Epithelial cell of proximal tubule (primary cell): ENCODE measurements around the gene SIK3. TPM values are rescaled to one million over a fixed set of nuclear protein-coding genes. Genes with fewer than 3 reads are reported as not detected.
"Not testable (repeated sequence)": the region's sequence is repeated elsewhere in the genome, so short reads cannot be mapped to it uniquely, and the experiment has no call there.

ENCODE experiments used
- DNase-seq: peaks from one replicate; pipeline ENCODE4 v3.0.0-alpha.2; 2011; ENCODE audit warnings: low read depth
- H3K4me3 ChIP-seq: 2 replicates; pipeline ENCODE4 v1.5.1; 2011; ENCODE audit warnings: low read depth, mild to moderate bottlenecking, low read length
- total RNA-seq: library from RNA; depleted of rRNA; stranded (reverse); fragments of >200 nt; gene quantifications from 2 replicates; pipeline ENCODE4 v1.2.3, GENCODE V29; 2015
- TF ChIP-seq, protein P1 (sequence below): conservative IDR thresholded peaks from 2 replicates; pipeline ENCODE4 v1.5.1; 2012; ENCODE audit warnings: low read depth, mild to moderate bottlenecking, low read length

SIK3 gene
- total RNA-seq, 1 donor from 2014 or later, result 17.6 TPM

DNA sequence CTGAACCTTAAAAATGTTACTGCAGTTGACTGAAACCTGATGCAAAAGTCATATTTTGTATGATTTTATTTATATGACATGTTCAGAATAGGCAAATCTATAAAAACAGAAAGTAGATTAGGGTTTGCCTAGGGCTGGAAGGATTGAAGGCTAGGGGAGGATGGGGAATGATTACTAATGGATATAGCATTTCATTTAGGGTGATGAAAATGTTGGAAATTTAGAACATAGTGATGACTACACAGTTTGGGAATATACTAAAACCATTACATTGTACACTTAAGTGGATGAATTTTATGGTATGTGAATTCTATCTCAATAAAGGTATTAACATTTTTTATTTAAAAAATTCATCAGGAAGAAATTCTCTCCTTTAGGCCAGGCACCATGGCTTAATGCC is 22.9 kb upstream of the SIK3 start:
- TF ChIP-seq, protein P1, sequence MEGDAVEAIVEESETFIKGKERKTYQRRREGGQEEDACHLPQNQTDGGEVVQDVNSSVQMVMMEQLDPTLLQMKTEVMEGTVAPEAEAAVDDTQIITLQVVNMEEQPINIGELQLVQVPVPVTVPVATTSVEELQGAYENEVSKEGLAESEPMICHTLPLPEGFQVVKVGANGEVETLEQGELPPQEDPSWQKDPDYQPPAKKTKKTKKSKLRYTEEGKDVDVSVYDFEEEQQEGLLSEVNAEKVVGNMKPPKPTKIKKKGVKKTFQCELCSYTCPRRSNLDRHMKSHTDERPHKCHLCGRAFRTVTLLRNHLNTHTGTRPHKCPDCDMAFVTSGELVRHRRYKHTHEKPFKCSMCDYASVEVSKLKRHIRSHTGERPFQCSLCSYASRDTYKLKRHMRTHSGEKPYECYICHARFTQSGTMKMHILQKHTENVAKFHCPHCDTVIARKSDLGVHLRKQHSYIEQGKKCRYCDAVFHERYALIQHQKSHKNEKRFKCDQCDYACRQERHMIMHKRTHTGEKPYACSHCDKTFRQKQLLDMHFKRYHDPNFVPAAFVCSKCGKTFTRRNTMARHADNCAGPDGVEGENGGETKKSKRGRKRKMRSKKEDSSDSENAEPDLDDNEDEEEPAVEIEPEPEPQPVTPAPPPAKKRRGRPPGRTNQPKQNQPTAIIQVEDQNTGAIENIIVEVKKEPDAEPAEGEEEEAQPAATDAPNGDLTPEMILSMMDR, result no peak
- no peak overlapping the region for H3K4me3 ChIP-seq
- DNase-seq, result no peak

DNA sequence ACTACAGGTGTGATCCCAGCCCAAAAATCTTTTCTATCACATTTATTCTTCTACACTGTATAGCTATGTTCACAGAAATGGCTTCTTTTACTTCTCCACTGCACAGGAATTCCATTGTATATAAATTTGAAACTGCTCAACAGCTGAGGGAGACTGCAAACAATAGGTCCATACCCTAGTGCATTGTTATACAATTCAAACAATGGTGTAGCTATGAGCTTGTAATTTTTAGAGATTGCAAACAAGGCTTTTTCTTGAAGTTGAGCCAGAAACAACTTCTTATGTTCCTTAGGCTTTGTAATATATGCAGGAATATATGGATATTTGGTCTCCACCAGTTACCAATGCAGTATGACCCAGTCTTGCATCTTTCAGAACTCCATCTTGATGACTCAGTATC is 19.5 kb upstream of the SIK3 start:
- H3K4me3 ChIP-seq, result no peak overlapping the region
- no peak for DNase-seq
- TF ChIP-seq, protein P1, result no peak

- DNase-seq, H3K4me3 ChIP-seq: not testable (repeated sequence)
These were observed 14.7 kb upstream of the SIK3 start for GRCh38 chr11:117112939-117113338.

GRCh38 chr11:117112497-117112896 is 14.3 kb upstream of the SIK3 start:
- not testable (repeated sequence) for DNase-seq, H3K4me3 ChIP-seq

DNA sequence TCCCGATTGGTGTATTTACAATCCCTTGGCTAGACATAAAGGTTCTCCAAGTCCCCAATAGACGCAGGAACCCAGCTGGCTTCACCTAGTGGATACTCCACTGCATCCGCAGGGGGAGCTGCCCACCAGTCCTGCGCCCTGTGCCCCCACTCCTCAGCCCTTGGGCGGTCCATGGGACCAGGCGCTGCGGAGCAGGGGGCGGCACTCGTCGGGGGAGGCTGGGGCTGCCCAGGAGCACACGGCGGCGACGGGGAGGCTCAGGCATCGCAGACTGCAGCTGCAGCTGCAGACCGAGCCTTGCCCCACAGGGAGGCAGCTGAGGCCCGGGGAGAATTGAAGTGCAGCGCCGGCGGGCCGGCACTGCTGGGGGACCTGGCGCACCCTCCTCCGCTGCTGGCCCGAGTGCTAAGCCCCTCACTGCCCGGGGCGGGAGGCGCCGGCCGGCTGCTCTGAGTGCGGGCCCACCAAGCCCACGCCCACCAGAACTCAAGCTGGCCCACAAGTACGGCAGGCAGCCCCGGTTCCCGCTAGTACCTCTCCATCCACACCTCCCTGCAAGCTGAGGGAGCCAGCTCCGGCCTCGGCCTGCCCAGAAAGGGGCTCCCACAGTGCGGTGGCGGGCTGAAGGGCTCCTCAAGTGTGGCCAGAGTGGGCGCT is 12.2 kb upstream of the SIK3 start:
- TF ChIP-seq, protein P1, result no peak
- no peak overlapping the region for H3K4me3 ChIP-seq
- DNase-seq, result no peak

DNA sequence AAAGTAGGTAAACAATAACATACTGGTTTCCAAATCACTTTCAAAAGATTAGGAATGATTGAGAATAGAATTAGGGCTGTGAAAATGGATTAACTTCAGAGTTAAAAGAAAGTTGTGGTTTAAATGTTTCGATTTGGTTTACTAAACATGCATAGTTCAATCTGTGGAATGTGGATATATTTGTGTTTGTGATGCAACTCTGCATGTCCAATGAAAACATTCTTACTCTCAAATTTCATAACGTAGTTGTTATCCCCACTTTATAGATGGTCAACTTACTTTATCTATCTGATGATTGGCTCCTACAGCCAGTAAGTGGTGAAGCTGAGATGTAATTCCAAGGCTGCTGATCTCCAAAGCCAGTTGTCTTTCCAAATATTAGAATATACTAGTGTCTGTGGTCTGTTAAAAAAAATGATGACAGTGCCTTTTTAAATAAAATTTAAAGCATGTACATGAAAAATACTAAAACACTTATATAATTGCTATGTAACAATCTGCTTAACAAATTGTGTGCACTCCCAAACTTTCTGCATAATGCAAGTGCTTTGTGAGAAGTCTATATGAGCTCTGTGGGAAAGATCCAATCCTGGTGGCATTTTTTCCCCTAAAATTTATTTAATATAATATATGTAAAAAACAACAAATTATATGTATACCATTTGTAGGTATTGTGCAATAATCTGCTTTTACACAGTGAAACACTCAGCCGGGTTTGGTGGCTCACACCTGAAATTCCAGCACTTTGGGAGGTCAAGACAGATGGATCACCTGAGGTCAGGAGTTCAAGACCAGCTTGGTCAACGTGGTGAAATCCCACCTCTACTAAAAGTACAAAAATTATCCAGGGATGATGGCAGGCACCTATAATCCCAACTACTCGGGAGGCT is 9.7 kb upstream of the SIK3 start:
- TF ChIP-seq, protein P1, result no peak

GRCh38 chr11:117100556-117100955 is 2.3 kb upstream of the SIK3 start:
- DNase-seq, result no peak
- TF ChIP-seq, protein P1, result no peak

More for the DNA sequence above, 9.7 kb upstream of the SIK3 start:
- no peak overlapping the region for H3K4me3 ChIP-seq
- no peak for DNase-seq

DNA sequence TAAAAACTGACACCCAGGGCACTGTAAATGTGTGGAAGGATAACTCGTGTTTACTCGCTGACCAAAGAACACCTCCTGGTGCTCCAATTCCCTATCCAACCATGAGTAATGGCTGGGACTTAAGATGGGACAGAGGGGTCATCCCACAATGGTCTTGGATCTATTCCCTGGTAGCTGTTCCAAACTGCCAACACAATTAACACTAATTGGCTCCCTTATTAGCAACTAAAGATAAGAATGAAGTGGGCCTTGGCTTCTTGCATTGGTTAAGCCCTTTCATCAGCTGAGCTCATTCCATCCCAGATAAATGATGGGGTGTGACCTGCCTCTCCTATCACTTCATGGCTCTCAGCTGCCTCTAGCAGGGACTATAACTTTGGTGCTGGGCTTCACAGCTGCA is 1.5 kb upstream of the SIK3 start:
- H3K4me3 ChIP-seq, result no peak overlapping the region
- no peak for DNase-seq
- TF ChIP-seq, protein P1, result no peak

More at GRCh38 chr11:117100556-117100955, 2.3 kb upstream of the SIK3 start:
- no peak overlapping the region for H3K4me3 ChIP-seq
